Parathyroid adenoma (tissue), 2 donors: Measurements from ENCODE around the gene WDFY2.

Experiments used
- H2AFZ ChIP-seq: fragments of 300-600 bp; sonication (generic); one replicate; pipeline ENCODE4 v1.7.0; 2017; ENCODE audit warnings: antibody characterized with exemption, mild to moderate bottlenecking
- H3K27ac ChIP-seq: fragments of 300-600 bp; sonication (generic); one replicate; pipeline ENCODE4 v1.7.0; 2017
- H3K27me3 ChIP-seq: fragments of 300-600 bp; sonication (generic); one replicate; pipeline ENCODE4 v1.7.0; 2017; ENCODE audit warnings: low read length; ENCODE audit not compliant: control insufficient read depth, insufficient read depth
- H3K36me3 ChIP-seq: fragments of 300-600 bp; sonication (generic); one replicate; pipeline ENCODE4 v1.7.0; 2017; ENCODE audit warnings: low read length; ENCODE audit not compliant: control insufficient read depth, insufficient read depth
- H3K4me1 ChIP-seq: fragments of 300-600 bp; sonication (generic); one replicate; pipeline ENCODE4 v1.7.0; 2017; ENCODE audit warnings: control low read depth
- H3K4me2 ChIP-seq: fragments of 300-600 bp; sonication (generic); one replicate; pipeline ENCODE4 v1.7.0; 2017; ENCODE audit warnings: low read length
- H3K4me3 ChIP-seq: fragments of 300-600 bp; sonication (generic); one replicate; pipeline ENCODE4 v1.7.0; 2017; ENCODE audit warnings: low read depth, low read length
- H3K79me2 ChIP-seq: fragments of 300-600 bp; sonication (generic); one replicate; pipeline ENCODE4 v1.7.0; 2017; ENCODE audit warnings: control low read depth
- H3K9ac ChIP-seq: fragments of 300-600 bp; sonication (generic); one replicate; pipeline ENCODE4 v1.7.0; 2017; ENCODE audit warnings: mild to moderate bottlenecking
- H3K9me3 ChIP-seq: fragments of 300-600 bp; sonication (generic); one replicate; pipeline ENCODE4 v1.7.0; 2017; ENCODE audit warnings: low read length; ENCODE audit not compliant: control insufficient read depth
- TF ChIP-seq, protein P1 (sequence below): fragments of 300-600 bp; sonication (generic); IDR thresholded peaks from one replicate; pipeline ENCODE4 v1.7.0; 2017; ENCODE audit warnings: antibody characterized with exemption, mild to moderate bottlenecking
- donor health status: primary hyperparathyroidism.

Gene WDFY2

DNA sequence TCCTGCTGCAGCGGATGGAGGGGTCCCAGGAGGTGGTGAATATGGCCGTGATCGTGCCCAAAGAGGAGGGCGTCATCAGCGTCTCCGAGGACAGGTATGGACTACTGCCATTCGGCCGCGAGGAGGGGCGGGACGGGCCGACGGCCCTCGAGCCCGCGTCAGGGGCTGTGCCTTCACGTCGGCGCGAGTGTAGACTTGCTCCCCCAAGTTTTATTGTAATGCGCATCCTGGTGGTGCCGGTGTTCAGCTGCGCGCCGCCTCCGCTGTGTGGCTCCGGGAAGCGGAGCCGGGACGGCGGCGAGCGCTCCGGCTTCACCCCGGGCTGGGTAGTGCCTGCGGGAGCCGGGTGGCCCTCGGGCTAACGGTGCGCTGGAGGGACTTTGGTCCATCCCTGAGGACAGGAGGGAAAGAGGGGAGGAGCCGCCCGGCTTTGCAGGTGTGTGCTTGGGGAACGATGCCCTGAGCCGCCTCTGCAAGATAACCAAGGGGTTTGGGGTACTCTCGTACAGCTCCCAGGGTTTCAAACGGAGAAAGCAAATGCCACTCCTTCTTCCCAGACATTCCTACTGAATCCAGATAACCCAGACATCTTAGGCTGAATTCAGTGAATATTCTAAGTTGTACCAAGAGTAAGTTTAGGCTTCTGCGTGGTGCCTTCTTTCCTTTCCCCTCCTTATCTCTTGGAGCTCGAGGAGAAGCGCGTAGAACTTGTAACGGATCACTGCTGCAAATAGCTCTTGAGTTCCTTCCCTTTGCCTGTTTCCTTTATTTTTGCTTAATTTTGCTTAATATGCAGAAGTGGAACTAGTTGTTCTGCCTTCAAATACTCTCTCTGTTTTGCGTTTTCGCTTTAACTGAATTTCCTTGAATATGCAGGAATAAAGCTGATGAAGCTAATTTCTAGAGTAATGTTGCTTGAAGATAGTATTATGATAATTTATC, 740 bp downstream of the WDFY2 start:
- Histone ChIP-seq H3K27ac (peak overlapping the region; percentile 92), H2AFZ (peak overlapping the region; percentile 80), H3K4me1 (peaks cover 23% of the 10 kb centered on the region), H3K4me3 (peak overlapping the region; percentile 97), H3K79me2 (peaks cover 8% of the 10 kb centered on the region), H3K36me3 (no peaks in the 10 kb centered on the region), H3K9me3 (no peaks in the 10 kb centered on the region), H3K9ac (peak overlapping the region; percentile 78), H3K4me2 (peak overlapping the region; percentile 81), H3K27me3 (no peaks in the 10 kb centered on the region)
- TF ChIP-seq, protein P1, sequence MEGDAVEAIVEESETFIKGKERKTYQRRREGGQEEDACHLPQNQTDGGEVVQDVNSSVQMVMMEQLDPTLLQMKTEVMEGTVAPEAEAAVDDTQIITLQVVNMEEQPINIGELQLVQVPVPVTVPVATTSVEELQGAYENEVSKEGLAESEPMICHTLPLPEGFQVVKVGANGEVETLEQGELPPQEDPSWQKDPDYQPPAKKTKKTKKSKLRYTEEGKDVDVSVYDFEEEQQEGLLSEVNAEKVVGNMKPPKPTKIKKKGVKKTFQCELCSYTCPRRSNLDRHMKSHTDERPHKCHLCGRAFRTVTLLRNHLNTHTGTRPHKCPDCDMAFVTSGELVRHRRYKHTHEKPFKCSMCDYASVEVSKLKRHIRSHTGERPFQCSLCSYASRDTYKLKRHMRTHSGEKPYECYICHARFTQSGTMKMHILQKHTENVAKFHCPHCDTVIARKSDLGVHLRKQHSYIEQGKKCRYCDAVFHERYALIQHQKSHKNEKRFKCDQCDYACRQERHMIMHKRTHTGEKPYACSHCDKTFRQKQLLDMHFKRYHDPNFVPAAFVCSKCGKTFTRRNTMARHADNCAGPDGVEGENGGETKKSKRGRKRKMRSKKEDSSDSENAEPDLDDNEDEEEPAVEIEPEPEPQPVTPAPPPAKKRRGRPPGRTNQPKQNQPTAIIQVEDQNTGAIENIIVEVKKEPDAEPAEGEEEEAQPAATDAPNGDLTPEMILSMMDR: peak; percentile 8

DNA sequence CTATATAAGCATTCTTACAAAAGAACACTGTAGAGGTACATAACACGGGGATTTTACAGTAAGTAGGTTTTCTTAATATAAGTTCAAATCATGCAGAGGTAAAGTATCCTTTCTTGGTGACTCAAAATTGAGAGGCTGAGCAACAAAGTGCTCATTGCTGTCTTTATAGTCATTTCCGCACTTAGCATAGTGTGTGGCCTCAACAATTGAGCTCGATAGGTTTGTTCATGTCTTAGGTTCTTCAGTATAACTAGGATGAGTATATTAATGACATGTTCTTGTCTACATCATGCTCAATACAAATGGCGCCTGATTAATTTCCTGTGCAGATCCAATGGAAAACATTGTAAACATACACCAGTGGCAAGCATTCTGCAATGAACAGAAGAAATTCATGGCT, 1.4 kb downstream of the WDFY2 start:
- Histone ChIP-seq H3K9ac (no peak overlapping the region), H3K9me3 (no peaks in the 10 kb centered on the region), H3K27me3 (no peaks in the 10 kb centered on the region), H3K36me3 (no peaks in the 10 kb centered on the region), H2AFZ (peak overlapping the region; percentile 80), H3K4me1 (peaks cover 30% of the 10 kb centered on the region), H3K4me3 (peak overlapping the region; percentile 97), H3K27ac (peak overlapping the region; percentile 92), H3K79me2 (peaks cover 8% of the 10 kb centered on the region), H3K4me2 (peak overlapping the region; percentile 81)
- TF ChIP-seq, protein P1: no peak

DNA sequence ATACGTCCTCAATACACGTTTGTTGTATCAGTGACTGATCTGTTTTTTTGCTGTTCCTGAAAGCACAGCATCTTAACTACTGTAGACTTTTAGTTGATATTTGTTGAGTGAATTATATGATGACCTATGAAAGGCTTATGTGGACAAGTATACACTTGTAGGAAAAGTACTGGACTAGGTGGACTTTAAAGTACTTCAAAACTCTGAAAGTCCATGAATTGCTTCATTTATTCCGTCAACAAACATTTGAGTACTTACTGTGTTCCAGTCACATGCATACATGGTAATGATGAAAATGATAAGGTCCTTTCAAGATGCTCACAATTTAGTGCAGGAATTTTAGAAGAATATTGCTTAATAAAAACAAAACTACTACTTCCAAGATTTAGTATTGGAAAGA, 3.1 kb downstream of the WDFY2 start:
- Histone ChIP-seq H3K4me2 (peak overlapping the region; percentile 81), H3K27me3 (no peaks in the 10 kb centered on the region), H3K36me3 (no peaks in the 10 kb centered on the region), H3K79me2 (peaks cover 8% of the 10 kb centered on the region), H3K9me3 (no peaks in the 10 kb centered on the region), H3K4me1 (peaks cover 30% of the 10 kb centered on the region), H3K9ac (no peak overlapping the region), H3K4me3 (peak overlapping the region; percentile 97), H3K27ac (no peak overlapping the region), H2AFZ (no peak overlapping the region)
- TF ChIP-seq, protein P1: no peak

DNA sequence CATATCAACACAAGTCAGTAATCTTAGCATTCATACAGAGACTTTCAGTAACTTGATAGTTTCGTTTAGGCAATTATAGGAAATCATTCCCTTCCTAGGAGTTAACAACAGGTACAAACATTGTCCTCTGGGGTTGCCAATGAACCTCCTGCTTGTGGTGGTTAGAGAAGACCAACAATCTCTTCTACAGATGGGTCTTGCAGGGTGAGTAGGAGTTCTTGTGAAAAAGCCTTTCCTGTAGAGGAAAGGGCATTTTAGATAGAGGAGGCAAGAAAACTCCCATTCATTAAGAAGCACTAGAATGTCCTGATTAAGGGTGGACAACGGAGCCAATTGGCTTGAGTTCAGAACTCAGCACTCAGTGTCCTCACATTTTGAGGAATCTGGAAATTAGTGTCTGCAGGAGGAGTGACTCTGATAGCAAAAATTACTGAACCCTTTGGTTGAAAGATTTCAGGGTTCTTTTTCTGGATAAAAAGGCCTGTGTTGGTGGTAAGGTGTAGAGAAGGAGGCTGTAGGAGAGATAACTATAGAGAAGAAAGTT, 4.2 kb downstream of the WDFY2 start:
- Histone ChIP-seq H3K4me1 (peaks cover 30% of the 10 kb centered on the region), H3K36me3 (no peaks in the 10 kb centered on the region), H3K79me2 (peaks cover 8% of the 10 kb centered on the region), H3K4me3 (no peak overlapping the region), H3K4me2 (peak overlapping the region; percentile 12), H3K9me3 (no peaks in the 10 kb centered on the region), H2AFZ (no peak overlapping the region), H3K27ac (peak overlapping the region; percentile 27), H3K27me3 (no peaks in the 10 kb centered on the region), H3K9ac (no peak overlapping the region)
- TF ChIP-seq, protein P1: no peak
